Measurements from ENCODE around the gene BBLN. TPM values are rescaled to one million over a fixed set of nuclear protein-coding genes. Genes with fewer than 3 reads are reported as not detected.
A peak's percentile ranks its signal among the peaks of the same experiment; 100 is the strongest.

Gene BBLN
- total RNA-seq, 2 donors from 2014 or later = 41.9 to 49.1 TPM

DNA sequence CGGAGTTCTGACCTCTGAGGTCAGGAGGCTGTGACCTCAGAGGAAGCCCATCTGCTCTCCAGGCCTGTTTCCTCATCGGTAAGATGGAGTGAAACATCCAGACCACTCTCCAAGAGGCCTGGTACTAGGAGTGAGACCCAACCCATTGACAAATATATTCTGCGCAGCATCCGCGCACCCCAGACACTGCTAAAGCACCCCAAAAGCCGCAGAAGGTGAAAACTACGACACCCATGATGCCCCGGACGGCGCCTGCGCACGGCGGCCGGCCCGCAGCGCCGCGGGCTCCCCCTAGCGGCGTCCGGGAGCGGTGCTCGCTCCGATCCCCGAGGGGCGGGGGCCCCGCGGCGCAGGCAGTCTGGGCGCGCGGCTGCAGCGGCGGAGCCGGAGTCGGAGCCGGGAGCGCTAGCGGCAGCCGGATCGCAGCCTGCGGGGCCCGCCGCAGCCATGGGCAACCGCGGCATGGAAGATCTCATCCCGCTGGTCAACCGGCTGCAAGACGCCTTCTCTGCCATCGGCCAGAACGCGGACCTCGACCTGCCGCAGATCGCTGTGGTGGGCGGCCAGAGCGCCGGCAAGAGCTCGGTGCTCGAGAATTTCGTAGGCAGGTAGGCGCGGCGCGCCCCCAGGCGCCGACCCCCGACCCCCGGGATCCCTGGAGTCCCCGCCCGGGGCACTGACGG lies 43.1 kb downstream of the BBLN start, which contains the start of gene DNM1:
Gene DNM1, plus strand, starts transcription at position 356 of the 683 bp plus-strand sequence. Its CDS starts 92 bp downstream, at position 448.
- intact Hi-C loops (cut with DNase I) = no loop called here
- DNase-seq (ENCODE audit: low spot score) = peak; percentile 89

DNA sequence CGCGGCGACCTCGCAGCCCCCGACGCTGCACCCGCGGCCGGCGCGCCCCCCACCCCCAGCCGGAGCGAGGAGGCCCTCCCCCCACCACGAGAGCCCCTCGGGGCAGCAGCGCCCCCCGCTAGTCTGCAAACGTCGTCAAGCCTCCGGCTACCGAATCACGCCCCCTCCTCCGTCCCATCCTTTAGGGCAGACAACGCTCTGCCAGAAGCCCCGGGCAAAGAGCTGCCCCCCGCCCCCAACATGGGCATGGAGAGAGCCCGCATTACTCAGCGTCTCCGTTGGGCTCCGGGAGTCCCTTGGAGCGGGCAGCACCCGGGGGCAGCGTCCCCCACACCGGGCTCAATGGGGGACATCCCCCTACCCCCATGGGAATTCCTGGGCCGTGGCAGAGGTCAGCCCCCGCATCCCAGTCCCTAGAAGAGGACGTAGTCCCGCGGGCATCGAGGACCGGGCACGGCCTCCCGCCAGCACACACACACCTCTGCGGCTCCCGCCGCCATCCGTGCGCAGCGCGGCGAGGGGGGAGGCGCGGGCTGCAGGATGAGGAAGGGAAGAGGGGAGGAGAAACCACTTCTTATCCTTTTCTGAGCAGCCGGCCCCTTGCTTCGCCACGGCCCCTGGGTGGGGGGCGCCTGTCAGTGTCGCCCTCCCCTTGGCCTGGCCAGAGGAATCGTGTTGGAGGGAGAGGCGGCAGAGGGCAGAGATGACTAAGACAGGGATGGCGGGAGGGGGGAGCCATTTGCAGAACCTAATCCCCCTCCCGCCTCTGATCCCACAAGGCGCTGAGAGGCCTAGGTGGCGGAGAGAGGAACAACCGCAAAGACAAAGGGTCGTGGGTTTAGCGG lies 43.9 kb downstream of the BBLN start:
- intact Hi-C loops (cut with DNase I) = no loop called here
- peak; percentile 82 for DNase-seq (ENCODE audit: low spot score)

DNA sequence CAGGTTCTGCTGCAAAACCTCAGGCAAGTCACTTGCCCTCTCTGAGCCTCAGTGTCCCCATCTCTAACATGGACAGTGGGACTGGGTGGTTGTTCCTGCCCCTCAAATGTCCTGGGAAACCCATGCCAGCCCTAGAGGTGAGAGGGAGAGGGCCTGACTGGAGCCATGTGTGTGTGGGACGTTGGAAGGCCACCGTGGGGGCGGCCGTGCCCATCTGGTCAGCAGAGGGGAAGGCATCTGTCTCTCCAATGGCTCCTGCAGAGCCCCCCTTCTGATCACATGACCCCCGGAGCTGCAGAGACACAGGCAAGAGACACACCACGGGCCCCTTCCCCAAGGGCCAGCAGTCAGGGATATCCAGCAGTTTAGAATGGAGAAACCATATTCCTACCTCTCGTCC lies 44.8 kb downstream of the BBLN start:
- intact Hi-C loops (cut with DNase I) = no loop called here
- peak; percentile 78 for DNase-seq (ENCODE audit: low spot score)

DNA sequence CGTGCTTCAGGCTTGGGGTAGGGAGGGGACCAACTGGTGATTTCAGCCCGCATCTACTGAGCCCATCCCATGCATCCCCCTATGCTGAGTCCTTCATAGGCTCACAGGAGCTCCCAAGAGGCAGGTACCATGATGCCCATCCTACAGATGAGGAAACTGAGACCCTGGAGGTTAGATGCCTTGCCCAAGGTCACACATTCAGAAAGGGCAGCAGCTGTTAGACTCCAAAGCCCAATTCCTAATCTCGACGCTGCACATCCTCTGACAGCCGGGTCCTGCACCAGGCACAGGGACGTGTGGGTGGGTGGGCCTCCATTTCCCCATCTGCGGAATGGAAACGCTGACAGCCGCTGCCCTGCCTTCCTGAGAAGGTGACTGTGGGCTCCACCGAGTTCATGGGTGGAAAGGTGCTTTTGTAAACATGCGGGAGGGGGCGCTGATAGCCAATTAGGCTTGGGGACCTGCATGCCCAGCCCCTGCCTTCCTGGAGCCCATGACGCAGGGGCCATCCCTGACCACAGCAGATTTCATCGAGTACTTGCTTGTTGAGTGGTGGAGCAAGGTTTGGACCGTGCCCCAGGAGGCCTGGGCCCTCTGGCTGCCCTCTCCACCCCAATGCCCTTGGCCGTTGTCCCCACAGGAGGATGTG lies 45.4 kb downstream of the BBLN start:
- no peak for DNase-seq (ENCODE audit: low spot score)
- intact Hi-C loops (cut with DNase I) = no loop called here

DNA sequence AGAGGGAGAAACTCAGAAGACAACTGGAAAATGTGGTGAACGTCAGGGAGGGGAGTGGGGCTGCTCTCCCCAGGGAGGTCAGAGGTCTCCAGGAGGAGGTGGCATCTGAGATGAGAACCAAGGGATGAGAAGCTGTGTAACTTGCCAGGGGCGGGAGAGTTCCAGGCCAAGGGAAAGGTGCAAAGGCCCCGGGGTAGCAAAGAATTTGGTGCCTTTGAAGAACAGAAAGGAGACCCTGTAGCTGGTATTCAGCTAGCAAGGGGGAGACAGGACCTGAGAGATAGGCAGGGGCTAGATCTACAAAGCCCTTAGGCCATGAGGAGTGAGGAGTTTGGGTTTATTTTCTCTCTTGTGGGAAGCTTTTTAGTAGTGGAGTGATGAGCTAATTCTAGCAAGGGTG lies 46.4 kb downstream of the BBLN start:
- intact Hi-C loops (cut with DNase I) = no loop called here

DNA sequence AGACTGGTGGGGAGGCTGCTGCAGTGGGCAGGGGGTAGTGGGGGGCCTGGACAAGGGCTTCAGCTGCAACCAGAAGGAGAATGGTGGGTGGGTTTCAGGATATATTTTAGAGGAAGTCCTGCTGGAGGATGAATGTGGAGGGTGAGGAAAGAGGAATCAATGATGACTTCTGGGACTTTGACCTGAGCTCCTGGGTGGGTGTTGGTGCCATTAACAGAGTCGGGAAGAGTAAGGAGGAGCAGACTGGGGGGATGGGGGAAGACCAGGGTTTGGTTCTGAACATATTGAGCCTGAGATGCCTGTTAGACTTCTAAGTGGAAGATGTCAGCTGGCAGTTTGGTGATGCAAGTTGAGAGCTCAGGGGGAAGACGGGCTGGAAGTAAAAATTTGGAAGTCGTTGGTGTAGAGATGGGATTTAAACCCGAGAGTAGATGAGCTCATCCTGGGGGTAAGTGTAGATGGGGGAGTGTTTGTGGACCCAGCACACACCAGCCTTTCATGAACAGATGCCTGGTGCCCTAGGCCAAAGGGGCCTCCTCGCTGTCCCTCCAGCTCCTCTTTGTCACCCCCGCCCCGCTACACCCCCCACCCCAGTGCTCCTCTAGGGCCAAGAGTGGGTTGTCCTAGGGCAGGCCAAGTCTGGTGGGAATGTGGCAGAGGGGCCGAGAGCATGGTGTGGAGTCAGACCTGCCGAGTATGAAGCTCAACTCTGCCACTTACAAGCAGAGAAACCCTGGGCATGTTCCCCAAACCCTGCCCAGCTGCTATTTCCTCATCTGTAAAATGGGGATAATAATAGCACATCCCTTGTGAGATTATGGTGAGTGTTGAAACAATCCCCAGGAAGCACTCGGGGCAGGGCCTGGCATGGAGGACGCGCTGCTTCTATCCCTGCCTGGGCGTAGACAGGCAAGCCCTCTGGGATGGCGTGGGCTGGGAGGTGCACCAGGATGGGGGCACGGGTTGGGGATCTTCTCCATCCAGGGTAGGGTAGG lies 47.1 kb downstream of the BBLN start:
- no peak for DNase-seq (ENCODE audit: low spot score)
- intact Hi-C loops (cut with DNase I) = no loop called here

More for the DNA sequence above, 46.4 kb downstream of the BBLN start:
- no peak for DNase-seq (ENCODE audit: low spot score)

DNA sequence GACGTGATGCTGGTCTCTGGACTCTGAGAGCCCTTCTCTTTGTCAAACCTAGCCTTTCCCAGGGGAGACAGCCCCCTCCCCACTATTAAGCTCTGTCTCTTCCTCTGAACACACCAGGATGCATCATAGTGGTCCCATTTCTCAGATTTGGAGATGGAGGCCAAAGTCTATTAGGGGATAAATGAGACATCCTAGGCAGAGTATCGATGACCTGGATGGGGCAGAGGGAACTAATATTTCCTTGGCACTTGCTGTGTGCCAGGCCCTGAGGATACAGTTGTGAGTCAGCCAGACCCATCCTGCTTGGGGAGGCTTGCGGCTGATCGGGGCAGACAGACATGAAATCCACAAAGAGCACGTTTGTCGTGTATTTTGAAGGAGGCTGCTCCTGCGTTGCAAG lies 48.3 kb downstream of the BBLN start:
- intact Hi-C loops (cut with DNase I) = no loop called here
- DNase-seq (ENCODE audit: low spot score) = peak; percentile 59

DNA sequence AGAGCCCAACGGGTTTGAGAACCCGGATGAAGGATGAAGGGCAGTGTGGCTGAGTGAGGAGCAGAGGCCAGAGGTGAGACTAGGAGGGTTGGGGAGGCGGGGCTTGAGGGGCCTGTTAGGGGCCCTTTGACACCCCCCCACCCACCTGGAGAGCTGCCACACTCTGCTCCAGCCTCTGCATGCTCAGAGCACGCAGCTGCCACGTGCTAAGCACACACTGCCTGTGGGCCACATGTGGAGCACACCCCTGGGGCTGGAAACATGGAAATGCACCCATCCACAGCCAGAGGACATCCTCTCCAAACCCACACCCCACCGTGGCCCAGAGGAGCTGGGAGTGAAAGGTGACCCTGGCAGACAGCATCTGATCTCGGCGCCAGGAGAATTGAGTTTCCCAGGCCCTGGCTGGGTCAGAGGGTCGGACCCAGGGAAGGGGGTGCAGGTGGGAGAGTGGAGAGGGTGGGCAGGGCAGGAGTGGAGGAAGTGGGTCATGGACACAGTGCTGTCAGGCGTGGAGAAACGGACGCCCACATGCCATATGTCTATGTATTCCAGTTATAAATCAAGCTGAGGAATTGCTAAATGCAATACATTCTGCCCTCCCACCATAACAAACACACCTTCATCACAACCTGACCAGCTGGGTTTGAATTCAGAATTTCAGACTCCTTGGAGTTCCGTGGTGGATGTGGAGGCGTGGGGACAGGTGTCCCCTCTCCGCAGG lies 49.0 kb downstream of the BBLN start:
- intact Hi-C loops (cut with DNase I) = no loop called here

DNA sequence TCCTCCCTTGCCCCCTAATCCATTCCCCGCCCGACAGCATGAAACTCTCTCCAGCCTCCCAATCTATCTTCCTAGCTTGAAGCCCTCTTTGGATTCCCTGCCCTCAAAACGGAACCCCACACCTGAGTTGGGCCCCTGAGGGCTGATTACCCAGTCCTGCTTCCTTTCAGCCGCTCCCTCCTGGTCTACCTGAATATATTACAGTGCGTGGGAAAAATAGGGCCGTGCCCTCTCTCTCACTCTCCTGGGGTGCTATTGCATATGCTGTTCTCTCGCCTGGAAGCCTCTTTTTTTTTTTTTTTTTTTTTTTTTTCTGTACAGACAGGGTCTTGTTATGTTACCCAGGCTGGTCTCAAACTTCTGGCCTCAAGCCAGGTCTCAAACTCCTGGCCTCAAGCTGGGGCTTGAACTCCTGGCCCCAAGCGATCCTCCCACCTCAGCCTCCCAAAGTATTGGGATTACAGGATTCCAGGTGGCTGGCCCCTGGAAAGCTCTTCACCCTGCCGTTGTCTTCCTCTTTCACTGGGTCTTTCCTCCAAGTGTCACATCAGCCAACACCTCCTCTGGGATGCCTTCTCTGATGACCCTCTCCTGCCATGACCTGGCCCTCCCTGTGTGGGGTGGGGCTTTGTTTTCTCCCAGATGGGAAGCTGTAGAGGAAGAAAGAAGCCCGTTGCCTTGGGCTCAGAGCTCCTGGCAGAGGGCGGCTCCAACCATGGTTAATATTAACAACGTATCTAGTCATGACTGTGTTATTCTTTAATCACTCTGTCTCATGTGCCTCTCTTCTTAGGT lies 51.3 kb downstream of the BBLN start:
- peak; percentile 43 for DNase-seq (ENCODE audit: low spot score)
- intact Hi-C loops (cut with DNase I) = no loop called here

More for the DNA sequence above, 49.0 kb downstream of the BBLN start:
- DNase-seq (ENCODE audit: low spot score) = peak; percentile 55

DNA sequence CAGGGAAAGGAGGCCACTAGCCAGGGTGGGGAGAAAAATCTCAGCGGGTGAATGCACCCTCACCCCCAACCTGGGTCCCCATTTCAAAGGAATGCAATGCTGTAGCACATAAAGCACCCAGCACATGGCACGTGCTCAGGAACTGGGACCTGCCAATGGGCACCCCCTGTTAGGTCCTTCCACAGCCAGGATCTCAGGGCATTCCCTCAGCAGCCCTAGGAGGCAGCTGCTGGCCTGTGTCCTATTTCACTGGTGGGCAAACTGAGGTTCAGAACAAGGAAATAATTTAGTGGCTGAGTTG lies 51.9 kb downstream of the BBLN start:
- intact Hi-C loops (cut with DNase I) = no loop called here
- no peak for DNase-seq (ENCODE audit: low spot score)

Other genes with a start within 250 kb of the BBLN start
- gene ST6GALNAC4, start 243.2 kb upstream of the BBLN start, total RNA-seq = 10 to 100 TPM; 27.7 to 32.7 TPM
- gene PIP5KL1, start 229.5 kb upstream of the BBLN start, total RNA-seq = 1 to 10 TPM; 1.2 to 1.3 TPM
- gene DPM2, start 222.4 kb upstream of the BBLN start, total RNA-seq = 10 to 100 TPM; 22.8 to 23.6 TPM
- 10 to 100 TPM; 54.3 to 56.9 TPM for gene EEIG1, start 179.3 kb upstream of the BBLN start, total RNA-seq
- 1 to 10 TPM; 6.0 to 7.1 TPM for gene NAIF1, start 92.9 kb upstream of the BBLN start, total RNA-seq
- 10 to 100 TPM; 22.9 to 35.2 TPM for gene SLC25A25, start 92.0 kb upstream of the BBLN start, total RNA-seq
- gene PTGES2, start 32.5 kb upstream of the BBLN start, total RNA-seq = 10 to 100 TPM; 38.6 to 38.9 TPM
- gene LCN2, start 10.8 kb upstream of the BBLN start, total RNA-seq = under 1 TPM; 0.67 to 0.69 TPM
- gene CIZ1, start 31.3 kb downstream of the BBLN start, total RNA-seq = 10 to 100 TPM; 88.3 to 99.4 TPM
- gene DNM1, start 43.1 kb downstream of the BBLN start, total RNA-seq = 10 to 100 TPM; 19.0 to 46.5 TPM
- 100 to 1,000 TPM; 123 to 130 TPM for gene GOLGA2, start 115.7 kb downstream of the BBLN start, total RNA-seq
- 10 to 100 TPM; 11.5 to 16.7 TPM for gene SWI5, start 116.0 kb downstream of the BBLN start, total RNA-seq
- 10 to 100 TPM; 11.8 to 15.7 TPM for gene TRUB2, start 162.2 kb downstream of the BBLN start, total RNA-seq
- 10 to 100 TPM; 16.0 to 20.0 TPM for gene COQ4, start 162.6 kb downstream of the BBLN start, total RNA-seq
- 10 to 100 TPM; 15.9 to 22.3 TPM for gene SLC27A4, start 180.3 kb downstream of the BBLN start, total RNA-seq
- gene URM1, start 211.1 kb downstream of the BBLN start, total RNA-seq = 10 to 100 TPM; 44.0 to 44.5 TPM

All from posterior vena cava (tissue), 2 donors.